RKO (cell line): ENCODE measurements around the gene NFIX.

Experiments
- DNase-seq: peaks from one replicate; pipeline ENCODE4 v3.0.0-alpha.2; 2016; ENCODE audit warnings: low spot score

Gene NFIX

DNA sequence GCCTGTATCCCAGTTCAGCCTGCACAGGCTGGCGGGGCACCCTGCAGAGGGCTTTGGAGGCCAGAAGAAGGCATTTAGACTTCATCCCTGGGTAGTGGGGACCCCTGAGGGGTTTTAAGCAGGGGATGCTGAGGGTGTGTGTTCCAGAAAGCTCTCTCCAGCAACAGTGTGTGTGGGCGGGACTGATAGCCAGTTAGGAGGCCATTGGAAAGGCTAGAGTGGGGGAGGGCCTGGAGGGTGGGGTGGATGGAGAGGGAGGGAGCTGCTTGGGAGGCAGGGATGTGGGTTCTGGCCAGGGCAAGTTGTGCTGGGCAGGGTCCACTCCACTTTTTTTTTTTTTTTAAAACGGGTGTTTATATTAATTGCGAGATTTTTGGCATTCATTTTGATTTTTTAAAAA is 79.1 kb downstream of the NFIX start:
- DNase-seq, result no peak

DNA sequence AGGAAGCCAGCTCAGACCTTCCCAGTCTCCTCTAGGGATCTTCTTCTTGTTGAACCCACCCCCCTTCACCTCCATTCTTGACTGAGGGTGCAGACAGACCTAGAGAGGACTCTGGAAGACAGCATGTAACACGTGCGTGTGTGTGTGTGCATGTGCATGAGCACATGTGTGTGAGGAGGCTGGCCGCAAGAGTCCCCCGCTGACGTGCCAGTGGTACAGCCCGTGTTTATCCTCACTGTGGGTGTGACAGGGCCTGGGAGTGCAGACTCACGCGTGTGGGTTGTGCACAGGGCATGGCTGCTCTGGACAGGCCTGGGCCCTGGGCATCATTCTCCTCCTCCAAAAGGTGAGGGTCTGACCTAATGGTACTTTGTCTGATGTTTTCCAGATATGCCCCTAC is 81.0 kb downstream of the NFIX start:
- no peak for DNase-seq

DNA sequence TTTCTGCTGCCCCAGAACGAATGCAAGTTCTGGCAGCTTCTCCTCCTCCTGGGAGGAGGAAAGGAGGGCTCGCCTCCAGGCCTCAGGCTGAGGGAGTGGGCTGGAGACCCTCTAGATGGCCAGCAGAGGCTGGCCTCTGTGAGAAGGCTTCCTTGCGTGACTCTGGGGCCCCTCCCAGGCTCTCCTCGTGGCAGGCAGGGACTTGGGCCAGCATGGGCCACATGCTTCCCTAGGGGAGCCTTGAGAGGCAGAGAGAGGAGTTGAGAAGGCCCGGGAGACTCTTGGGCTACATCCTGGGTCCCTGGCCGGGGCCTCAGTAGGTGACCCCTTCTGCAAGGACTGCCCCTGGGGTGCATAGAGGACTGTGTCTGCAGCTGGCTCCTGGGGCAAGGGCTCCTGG is 81.5 kb downstream of the NFIX start:
- no peak for DNase-seq

DNA sequence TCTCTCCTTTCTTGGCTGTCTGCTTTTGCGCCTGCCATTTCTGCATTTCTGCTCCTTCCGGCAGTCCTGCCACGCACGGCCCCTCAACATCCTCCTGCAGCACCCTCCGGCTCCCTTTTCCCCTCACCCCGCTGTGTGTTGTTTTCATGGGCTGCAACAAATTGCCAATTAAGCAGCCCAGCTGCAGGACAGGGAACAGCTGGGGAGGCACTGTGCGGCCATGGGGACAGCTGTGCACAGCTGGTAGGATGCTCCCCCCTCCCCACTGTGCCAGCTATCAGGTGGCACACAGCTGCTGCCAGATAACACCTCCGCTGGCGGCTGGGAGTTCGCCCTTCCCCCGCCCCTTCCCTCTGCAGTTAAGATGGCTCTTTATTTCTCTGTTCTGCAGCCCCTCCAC is 82.0 kb downstream of the NFIX start:
- DNase-seq, result no peak

DNA sequence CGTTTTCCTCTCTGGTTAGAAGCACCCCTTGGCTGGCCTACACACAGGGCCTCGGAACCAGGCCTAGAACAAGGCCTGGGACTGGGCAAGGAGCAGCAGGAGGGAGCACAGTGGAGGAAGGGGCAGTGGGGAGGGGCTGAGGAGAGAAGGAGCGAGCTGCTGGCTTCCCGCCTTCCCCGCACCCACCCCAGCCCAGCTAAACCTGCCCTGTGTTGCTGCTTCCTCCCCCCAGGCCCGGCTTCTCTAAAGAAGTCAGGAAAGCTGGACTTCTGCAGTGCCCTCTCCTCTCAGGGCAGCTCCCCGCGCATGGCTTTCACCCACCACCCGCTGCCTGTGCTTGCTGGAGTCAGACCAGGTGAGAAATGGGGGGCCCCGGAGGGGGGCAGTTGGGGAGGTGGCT is 83.1 kb downstream of the NFIX start:
- DNase-seq, result no peak

DNA sequence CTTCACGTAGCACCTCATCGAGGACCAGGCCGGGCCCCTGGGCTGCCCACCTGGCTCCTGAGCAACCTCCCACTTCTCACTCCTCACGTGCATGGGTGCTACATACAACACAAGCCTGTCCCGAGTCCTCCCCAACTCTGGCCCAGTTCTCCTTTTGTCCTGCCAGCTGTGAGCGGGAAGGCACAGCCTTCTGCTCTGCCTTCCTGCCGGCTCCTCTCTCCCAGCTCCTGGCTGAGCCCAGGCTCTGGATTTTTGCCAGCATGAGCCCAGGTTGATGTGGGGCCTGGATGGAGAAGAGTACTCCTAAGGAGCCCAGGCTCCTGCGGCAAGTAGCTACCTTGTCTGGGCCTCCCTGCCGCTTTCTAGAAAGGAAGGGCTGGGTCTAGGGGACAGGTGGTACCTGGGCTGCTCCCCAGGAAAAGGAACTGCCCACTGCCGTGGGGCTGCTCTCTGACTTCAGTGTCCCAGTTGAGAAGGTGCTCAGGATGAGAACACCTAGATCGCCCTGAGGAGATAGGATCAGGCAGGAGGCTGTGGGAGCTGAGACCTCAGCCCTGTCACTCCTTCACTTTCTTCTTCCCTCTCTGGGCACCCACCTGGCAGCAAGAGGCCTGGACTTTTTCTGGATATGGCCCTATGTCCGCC is 83.7 kb downstream of the NFIX start:
- DNase-seq, result no peak

DNA sequence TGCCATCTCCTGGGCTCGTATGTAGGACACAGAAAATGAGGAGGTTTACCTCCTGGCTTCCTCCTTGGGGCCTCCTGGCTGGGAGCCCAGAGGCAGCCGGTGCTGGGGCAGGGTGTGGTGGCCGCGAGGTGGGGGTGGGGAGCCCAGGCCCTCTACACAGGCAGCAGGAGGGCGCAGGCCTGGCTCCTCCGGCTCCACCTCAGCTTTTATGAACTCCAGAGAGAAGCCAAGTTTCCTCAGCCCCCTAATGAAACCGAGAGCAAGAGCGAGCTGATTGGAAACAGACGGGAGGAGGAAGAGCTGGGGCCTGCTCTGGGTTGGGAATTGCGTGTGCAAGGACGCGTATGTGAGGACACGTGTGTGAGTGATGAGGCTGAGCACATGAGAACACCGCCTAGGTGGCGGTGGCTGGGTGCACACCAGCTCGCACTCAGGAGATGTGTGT is 84.3 kb downstream of the NFIX start:
- DNase-seq, result no peak

DNA sequence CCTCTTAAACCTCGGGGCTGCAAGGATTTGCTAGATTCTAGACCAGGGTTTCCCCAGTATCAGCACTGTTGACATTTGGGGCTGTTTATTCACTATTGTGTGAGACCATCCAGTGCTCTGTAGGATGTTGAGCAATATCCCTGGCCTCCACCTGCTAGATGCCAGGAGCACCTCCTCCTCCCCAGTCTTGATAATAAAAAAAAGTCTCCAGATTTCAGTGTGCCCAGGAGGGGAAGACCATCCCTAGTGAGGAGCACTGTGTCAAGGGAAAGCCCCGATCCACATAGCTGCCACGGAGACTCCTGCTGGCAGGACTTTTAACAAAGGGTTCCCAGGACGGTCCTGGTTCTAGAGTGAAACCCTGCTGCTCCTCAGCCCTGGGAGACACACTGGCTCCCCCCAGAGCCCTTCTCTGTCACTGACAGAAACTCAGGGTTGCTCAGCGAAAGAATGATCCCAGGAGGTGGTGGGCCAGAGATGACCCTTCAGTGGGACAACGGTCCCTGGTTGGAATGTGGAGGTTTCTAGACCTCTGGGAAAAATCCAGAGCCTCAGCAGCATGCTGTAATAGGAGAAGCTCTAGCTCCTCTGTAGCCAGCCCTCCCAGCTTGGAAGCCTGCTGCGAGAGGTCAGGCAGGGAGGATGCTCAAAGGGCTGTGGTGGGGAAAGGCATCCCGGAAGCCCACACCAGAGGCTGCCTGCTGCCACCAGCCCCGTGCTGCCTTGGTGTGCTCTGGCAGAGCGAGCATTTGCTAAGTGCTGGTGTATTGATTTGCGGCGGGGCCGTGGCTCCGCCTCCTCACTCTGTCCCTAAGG is 87.1 kb downstream of the NFIX start:
- DNase-seq, result no peak

DNA sequence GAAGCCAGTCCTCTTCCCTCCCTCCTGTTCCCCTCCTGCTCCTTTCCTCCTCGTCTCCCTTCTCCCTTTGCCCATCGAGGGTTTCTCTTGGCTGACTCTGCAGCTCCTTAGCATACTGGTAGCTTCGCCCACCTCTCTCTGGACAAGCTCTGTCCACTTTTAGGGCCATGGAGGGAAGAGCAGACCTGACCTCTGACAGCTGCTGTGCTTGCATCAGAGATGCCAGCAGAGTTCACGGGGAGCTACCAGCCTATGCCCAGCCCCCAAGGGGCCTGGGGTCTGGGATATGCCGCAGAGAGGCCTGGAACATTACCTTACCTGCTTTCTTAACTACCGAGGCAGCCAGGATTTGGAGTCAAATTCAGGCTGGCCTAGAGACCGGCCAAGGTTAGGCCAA is 87.7 kb downstream of the NFIX start:
- DNase-seq, result no peak

DNA sequence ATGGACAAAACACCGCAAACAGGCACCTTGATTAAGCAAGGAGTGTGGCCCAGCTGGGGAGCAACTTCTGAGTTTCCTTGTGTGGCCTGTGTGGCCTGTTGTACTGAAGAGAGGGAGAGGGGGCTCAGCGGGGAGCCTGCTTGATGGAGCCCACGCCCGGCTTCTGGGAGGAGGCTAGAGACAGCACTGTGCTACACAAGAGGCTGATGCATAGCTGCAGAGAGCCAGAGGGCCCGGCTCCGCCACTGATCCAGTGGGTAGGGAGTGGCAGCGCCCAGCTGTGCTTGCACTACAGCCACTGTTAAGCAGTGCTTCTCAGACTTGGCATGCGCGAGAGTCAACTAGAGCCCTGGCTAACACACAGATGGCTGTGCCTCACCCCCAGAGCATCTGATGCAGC is 88.4 kb downstream of the NFIX start:
- no peak for DNase-seq

DNA sequence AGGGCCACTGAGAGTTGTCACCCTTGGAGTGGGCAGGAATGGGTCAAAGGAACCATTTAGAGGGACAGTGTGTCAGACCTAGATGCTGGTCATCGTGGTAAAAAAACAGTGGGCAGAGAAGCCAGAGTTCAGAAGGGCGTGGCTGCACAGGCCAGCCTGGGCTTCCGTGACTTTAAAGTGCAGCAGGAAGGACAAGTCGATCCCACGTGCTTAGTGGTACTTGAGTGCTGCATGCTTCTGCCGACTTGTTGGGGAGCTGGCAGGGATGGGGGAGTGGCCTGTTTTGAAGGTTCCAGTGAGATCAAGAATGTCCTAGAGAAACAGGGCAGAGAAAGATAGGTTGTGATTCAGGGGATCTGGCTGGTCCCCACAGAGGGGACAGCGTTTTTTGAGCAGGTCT is 90.4 kb downstream of the NFIX start:
- DNase-seq, result no peak

DNA sequence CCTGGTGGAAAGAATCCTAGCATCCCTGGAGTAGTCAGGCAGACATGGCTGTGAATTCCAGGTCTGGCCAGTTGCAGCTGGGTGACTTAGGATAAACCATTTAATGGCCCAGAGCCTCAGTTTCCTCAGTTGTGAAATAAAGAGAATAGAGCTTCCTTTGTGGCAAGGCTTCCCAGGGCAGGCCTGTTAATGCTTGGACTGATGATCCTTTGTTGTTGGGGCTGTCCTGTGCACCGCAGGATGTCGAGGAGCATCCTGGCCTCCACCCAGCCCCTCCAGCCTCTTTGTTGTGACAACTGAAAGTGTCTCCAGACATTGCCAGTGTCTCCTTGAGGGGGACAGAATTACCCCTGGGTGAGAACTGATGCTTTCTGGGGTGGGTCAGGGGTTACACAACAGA is 91.1 kb downstream of the NFIX start:
- DNase-seq, result no peak

DNA sequence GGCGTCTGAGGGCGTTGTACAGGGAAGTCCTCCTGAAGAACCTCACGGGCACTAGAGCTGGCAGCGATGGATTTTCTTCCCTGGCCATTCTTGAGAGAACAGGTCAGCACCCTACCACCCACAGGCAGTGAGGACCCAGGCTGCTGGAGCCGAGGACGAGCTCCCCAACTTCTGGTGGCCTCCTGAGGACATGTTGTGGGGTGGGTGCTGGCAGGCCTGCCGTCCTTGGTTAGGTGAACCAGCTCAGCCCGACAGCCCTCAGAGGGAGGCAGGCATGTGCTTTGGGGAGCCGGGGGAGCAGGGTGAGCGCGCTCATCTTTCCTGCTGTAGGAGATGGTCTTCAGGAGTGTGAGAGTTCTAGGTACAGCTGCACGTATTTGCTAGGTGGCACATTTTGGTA is 92.0 kb downstream of the NFIX start:
- no peak for DNase-seq

DNA sequence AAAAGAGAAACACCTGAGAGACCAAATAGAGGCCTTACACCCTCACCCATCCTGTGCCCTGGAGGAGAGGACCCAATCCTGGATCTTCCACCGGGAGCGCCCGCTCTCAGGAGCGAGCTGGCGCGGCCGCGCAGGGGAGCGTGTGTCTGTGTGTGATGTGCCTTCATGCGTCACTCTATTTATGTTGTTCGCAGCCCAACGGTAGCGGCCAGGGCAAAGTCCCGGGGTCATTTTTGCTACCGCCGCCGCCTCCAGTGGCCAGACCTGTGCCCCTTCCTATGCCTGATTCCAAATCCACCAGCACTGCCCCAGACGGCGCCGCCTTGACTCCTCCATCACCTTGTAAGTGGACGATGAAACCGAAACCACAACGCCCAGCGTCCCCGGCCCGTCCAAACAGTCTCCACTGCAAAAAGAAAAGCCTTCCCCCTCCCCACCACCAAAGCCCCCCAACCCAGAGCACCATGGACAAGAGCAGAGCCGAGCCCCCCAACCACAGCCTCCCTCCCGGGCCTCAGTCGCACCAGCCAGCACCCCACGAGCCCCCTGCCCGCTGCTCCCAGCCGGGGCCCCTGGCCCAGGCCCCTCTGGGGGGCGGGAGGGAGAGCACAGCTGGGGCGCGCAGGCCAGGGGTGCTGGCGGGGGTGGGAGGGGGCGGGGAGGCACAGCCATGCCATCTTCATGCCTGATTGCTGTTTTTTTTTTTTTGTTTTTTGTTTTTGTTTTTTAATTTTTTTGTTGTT is 92.7 kb downstream of the NFIX start:
- no peak for DNase-seq

DNA sequence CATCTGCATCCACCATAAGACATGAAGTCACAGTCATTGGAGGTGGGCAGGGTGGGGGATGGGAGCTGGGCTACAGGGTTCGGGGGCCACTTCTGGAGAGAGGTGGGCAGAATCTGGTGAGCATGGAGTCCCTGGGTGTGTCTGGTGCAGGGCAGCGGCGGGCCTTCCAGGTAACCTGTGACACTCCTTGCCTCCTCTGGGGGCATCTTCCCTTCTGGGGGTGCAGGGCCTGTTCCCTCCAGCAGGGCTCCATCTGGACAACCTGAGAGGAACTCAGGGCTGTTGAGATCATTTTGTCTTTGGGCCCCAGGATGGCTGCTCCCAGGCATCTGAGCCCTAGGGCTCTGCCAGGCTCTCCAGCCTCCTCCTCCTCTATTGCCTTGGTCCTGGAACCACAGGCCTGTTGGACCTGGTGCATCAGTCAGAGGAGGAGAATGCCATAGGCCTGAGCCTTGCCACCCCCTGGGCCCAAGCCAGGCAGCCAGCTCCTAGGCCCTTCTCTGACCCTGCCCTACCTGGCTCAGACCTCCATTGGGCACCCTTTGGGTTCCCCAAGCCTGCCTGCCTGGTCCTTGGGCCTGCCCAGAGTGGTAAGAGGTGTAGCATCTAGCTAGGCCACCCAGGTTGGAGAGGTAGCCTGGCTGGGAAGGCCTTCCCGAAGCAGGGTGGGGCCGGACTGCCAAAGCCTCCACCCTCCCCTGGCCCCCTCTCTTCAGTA is 94.0 kb downstream of the NFIX start:
- peak; percentile 47 for DNase-seq

DNA sequence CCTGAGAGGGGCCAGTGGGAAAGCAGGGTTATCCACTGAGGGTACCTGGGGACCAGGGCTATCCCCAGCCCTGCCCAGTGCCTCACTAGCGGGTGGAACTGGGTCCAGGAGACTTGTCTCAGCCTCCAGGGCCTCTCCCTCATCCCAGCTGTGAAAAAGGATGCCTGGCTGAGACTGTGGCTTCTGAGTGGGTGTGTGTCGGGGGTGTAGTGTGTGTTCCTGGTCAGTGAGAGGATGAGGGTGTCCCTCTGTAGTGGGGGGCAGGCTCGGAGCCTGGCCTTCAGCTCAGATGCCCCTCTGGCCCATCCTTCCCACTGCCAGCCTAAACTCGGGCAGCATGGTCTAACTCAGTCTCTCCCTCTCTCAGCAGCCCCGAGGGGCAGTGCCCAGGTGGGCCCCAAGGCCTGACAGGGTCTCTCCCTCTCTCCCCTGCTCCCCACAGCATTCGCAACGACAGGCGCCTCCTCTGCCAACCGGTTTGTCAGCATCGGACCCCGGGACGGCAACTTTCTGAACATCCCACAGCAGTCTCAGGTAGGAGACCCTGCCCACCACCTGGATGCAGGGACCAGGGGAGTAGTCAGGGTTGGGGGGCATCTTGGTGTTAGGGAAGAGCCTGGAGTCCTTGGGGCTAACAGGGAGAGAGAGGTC is 94.7 kb downstream of the NFIX start:
- no peak for DNase-seq

DNA sequence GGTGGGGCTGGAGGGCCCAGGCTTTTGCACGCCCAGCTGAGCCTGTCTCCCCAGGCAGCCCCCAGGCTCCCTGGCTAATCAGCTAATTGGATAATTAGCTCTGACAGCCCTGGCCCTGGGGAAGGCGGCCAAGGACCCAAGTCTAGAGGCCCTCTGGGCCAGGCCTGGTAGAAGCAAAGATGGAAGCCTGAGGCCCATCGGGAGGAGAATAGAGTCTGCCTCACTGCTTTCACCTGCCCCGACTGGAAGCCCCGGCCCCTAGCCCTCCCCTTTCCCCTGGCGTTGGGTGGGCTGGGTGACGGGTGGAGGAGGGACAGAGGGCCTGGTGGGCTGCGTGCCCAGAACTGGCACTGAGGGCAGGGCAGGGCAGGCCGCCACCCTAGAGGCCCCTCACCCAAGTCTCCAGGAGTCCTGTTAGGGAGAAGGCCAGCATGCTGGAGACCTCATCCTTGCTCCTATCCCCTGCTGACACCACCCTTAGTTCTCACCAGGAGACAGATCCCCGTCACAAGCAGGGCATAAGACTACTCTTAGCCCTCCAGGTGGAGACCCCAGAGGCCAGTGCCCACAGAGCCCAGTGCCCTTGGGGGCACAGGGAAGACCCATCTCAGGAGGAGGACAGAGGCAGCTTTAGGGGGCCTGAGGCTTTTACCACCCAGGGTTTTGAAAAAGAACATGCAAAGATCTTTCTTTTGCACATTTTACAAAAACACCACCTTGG is 95.4 kb downstream of the NFIX start:
- DNase-seq, result no peak

DNA sequence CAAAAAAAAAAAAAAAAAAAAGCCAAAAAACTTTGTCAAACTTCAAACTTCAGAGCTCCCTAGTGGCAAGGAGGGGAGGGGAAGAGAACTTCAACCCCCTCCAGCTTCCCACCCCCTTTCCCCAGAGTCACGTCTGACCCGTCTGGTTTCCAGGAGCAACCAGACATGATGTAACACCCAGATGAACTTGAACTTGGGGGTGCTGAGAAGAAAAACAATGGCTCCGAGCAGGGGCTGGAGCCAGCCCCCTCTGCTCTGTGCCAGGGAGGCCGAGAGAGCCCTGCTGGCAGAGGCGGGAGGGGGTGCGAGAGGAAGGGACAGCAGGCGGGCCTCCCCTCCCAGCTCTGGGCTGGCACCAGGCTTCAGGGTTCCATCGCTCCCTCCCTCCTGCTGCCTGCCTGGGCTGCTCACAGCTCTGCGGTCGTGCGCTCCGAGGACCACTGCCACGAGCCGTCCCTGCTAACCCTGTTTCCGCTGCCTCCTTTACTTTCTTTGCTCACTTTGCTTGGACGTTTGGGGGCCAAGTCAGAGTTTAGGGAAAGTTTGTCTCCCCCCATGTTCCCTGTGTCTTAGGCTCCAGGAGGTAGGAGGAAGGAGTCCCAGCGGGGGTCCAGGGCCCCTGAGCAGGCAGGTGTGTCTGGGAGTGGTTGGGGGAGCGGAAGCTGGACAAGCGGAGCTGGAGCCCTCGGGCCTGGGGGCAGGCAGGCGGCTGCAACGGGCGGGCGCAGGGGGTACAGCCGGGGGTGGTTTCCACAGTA is 96.3 kb downstream of the NFIX start:
- DNase-seq, result no peak

DNA sequence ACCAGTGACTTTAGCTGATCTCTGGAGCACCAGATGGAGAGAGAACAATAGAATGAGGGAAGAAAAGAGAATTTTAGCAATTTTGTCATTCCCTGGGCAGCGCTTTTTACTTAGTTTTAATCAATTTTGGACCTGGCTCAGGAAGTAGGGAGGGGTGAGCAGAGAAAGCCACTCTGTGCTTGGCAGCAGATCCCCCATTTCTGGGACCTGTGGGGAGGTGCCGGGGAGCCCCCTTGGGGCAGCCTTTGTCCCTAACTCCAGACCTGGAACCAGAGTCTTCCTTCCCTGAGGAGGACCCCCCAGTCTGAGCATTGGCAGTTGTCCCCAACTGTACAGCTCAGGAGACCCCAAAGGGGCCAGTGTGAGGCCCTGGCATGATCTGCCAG is 96.9 kb downstream of the NFIX start:
- DNase-seq, result no peak

DNA sequence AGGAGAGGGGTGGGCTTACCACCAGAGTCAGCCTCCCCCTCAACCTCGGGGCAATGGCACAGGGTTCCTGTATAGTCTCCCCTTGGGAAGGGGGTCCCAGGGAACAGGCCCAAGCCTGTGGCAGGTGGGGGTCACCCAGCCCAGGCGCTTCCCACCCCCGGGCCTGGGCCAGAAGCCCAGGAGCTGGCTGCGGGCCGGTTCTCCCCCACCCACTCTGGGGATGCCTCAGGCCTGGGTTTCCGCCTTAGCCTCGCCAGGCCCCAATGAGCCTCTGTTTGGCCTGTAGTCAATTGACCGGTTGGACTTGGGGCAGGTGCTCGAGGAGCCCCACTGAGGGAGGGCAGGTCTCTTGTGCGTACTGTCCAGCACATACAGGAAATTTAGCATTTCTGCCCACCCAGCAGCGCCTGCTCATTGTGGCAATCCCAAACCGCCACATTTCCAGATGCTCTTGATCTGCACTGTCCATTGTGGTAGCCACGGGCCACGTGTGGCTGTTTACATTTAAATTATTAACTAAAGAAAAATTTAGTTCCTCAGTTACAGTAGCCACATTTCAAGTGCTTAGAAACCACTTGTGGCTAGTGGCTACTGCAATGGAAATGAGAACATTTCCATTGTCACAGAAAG is 97.4 kb downstream of the NFIX start:
- no peak for DNase-seq
